HG03097 (cell line): ENCODE measurements around the gene AFDN.

Source experiments
- ATAC-seq: cut with Tn5 transposase; IDR thresholded peaks from one replicate; pipeline ENCODE4 v1.9.1; 2021; ENCODE audit not compliant: unreplicated experiment, low FRiP score

AFDN gene

GRCh38 chr6:167838207-167838748 is 11.6 kb downstream of the AFDN start:
- no peak for ATAC-seq

- no peak for ATAC-seq
These were observed 12.6 kb downstream of the AFDN start for GRCh38 chr6:167839343-167839742.

- no peak for ATAC-seq
These were observed 13.0 kb downstream of the AFDN start for GRCh38 chr6:167839755-167840154.

- no peak for ATAC-seq
These were observed 13.4 kb downstream of the AFDN start for GRCh38 chr6:167840160-167840525.

- ATAC-seq = no peak
These were observed 13.9 kb downstream of the AFDN start for GRCh38 chr6:167840526-167841179.

- no peak for ATAC-seq
These were observed 15.3 kb downstream of the AFDN start for GRCh38 chr6:167841981-167842380.

GRCh38 chr6:167842457-167842856 is 15.7 kb downstream of the AFDN start:
- no peak for ATAC-seq

- no peak for ATAC-seq
These were observed 16.3 kb downstream of the AFDN start for GRCh38 chr6:167843023-167843422.

GRCh38 chr6:167845856-167846255 is 19.1 kb downstream of the AFDN start:
- ATAC-seq = no peak

- ATAC-seq = no peak
These were observed 20.4 kb downstream of the AFDN start for GRCh38 chr6:167846997-167847606.

GRCh38 chr6:167847936-167848335 is 21.2 kb downstream of the AFDN start:
- ATAC-seq = no peak

- ATAC-seq = no peak
These were observed 22.1 kb downstream of the AFDN start for GRCh38 chr6:167848783-167849182.

GRCh38 chr6:167849846-167850459 is 23.2 kb downstream of the AFDN start:
- no peak for ATAC-seq

GRCh38 chr6:167850782-167851181 is 24.1 kb downstream of the AFDN start:
- no peak for ATAC-seq

- no peak for ATAC-seq
These were observed 24.8 kb downstream of the AFDN start for GRCh38 chr6:167851370-167851952.

GRCh38 chr6:167855825-167856425 is 29.2 kb downstream of the AFDN start:
- ATAC-seq = no peak

GRCh38 chr6:167856474-167856873 is 29.8 kb downstream of the AFDN start:
- ATAC-seq = no peak

GRCh38 chr6:167856999-167857660 is 30.4 kb downstream of the AFDN start:
- ATAC-seq = peak; percentile 52

- ATAC-seq = no peak
These were observed 31.4 kb downstream of the AFDN start for GRCh38 chr6:167858086-167858591.
